SH-SY5Y (cell line): ENCODE measurements around the gene ZSWIM9.

ENCODE experiments used
- GATA2 ChIP-seq: IDR thresholded peaks from 2 replicates; pipeline ENCODE4 v1.6.1; 2011; ENCODE audit warnings: mild to moderate bottlenecking, low read depth, low read length
- GATA3 ChIP-seq: IDR thresholded peaks from 2 replicates; pipeline ENCODE4 v1.6.1; 2011; ENCODE audit warnings: low read depth, mild to moderate bottlenecking, low read length, moderate library complexity

GRCh38 chr19:48176226-48176625 is 5.7 kb downstream of the ZSWIM9 start:
- TF ChIP-seq GATA2 (no peak), GATA3 (no peak)
